Thyroid gland (tissue), 4 donors: Measurements from ENCODE around the gene NDUFV1. TPM values are rescaled to one million over a fixed set of nuclear protein-coding genes. Genes with fewer than 3 reads are reported as not detected.
"Not testable (repeated sequence)": the region's sequence is repeated elsewhere in the genome, so short reads cannot be mapped to it uniquely, and the experiment has no call there.

Experiments
- DNase-seq, 2 donors: peaks; one replicate each; pipeline ENCODE4 v3.0.0-alpha.2; 2019
- H3K27ac ChIP-seq, 3 donors: fragments of 200-600 bp; sonication (generic); 1 replicate in 2 of 3; 2 replicates in 1 of 3; pipeline ENCODE4 v1.5.1; 2016 to 2019; ENCODE audit warnings: mild to moderate bottlenecking in 1 of 3, moderate library complexity in 1 of 3
- H3K27me3 ChIP-seq: fragments of 200-600 bp; sonication (generic); one replicate; pipeline ENCODE4 v1.5.1; 2019
- H3K36me3 ChIP-seq, 2 donors: fragments of 200-600 bp; sonication (generic); one replicate each; pipeline ENCODE4 v1.5.1; 2016 to 2019
- H3K4me1 ChIP-seq, 2 donors: fragments of 200-600 bp; sonication (generic); one replicate each; pipeline ENCODE4 v1.5.1; 2017 to 2019
- H3K4me3 ChIP-seq, 3 donors: fragments of 200-600 bp; sonication (generic); replicated peaks in 1 of 3; 1 replicate in 2 of 3; 2 replicates in 1 of 3; pipeline ENCODE4 v1.5.1; 2016; ENCODE audit warnings: mild to moderate bottlenecking in 1 of 3
- H3K9me3 ChIP-seq: fragments of 200-600 bp; sonication (generic); one replicate; pipeline ENCODE4 v1.5.1; 2017
- POLR2A ChIP-seq, 2 donors: fragments of 450-650 bp; IDR thresholded peaks; one replicate each; pipeline ENCODE4 v1.6.1; 2017; ENCODE audit warnings: antibody characterized with exemption in 2 of 2, mild to moderate bottlenecking in 2 of 2, moderate library complexity in 1 of 2
- WGBS, 2 donors: methylation state at CpG; one replicate each; pipeline ENCODE4 v1.1.5; 2017; 5-methylcytosine and 5-hydroxymethylcytosine counted together
- intact Hi-C: fragments of 100-400 bp; cut with DNase I; formaldehyde crosslinking; loops from one replicate; pipeline ENCODE4 v1.15.1; 2023
- total RNA-seq, 4 donors: library from RNA; depleted of rRNA; stranded (reverse); fragments of >200 nt; gene quantifications; one replicate each; pipeline ENCODE4 v1.2.3, GENCODE V29; 2016
- TF ChIP-seq, protein P1 (sequence below), 6 experiments: fragments of 200-600 bp in 3 of 6; fragments of 450-650 bp in 3 of 6; sonication (generic) in 3 of 6; IDR thresholded peaks; one replicate each; pipeline ENCODE4 v1.5.1; 2016 to 2019; ENCODE audit warnings: antibody characterized with exemption in 6 of 6, mild to moderate bottlenecking in 2 of 6, inconsistent platforms in 1 of 6, moderate library complexity in 1 of 6

The NDUFV1 gene
- 100 to 1,000 TPM; 323 to 401 (median 356) TPM for total RNA-seq

GRCh38 chr11:67606492-67607295 is at the start of gene NDUFV1:
Gene NDUFV1, plus strand, starts transcription at chr11:67606936. Its CDS starts 69 bp downstream, at chr11:67607005.
- DNase-seq: peak; percentile 98 to 99
- peak within 1 kb of the TSS; percentile 45 to 88 (median 74) for H3K27ac ChIP-seq
- WGBS, 2 donors: 0 to 2% methylated on average over 16 to 30 of the region's 69 CpGs
- H3K27me3 ChIP-seq: no peaks in the 10 kb centered on the region
- peaks cover 11 to 23% of the 10 kb centered on the region in 2 donors for H3K36me3 ChIP-seq
- intact Hi-C loops: no loop called here
- H3K9me3 ChIP-seq: no peaks in the 10 kb centered on the region
- peaks cover 13 to 17% of the 10 kb centered on the region in 2 donors for H3K4me1 ChIP-seq
- H3K4me3 ChIP-seq: peak within 1 kb of the TSS; percentile 69 to 86 (median 71)
- TF ChIP-seq, protein P1, sequence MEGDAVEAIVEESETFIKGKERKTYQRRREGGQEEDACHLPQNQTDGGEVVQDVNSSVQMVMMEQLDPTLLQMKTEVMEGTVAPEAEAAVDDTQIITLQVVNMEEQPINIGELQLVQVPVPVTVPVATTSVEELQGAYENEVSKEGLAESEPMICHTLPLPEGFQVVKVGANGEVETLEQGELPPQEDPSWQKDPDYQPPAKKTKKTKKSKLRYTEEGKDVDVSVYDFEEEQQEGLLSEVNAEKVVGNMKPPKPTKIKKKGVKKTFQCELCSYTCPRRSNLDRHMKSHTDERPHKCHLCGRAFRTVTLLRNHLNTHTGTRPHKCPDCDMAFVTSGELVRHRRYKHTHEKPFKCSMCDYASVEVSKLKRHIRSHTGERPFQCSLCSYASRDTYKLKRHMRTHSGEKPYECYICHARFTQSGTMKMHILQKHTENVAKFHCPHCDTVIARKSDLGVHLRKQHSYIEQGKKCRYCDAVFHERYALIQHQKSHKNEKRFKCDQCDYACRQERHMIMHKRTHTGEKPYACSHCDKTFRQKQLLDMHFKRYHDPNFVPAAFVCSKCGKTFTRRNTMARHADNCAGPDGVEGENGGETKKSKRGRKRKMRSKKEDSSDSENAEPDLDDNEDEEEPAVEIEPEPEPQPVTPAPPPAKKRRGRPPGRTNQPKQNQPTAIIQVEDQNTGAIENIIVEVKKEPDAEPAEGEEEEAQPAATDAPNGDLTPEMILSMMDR (IDR thresholded peaks at IDR 0.05): peak; percentile 40 to 87 (median 66)
- TF ChIP-seq POLR2A (IDR thresholded peaks at IDR 0.05): peak in 1 of 2 donors; percentile 73

GRCh38 chr11:67558084-67558772 is 48.5 kb upstream of the NDUFV1 start:
- no peaks in the 10 kb centered on the region for H3K27me3 ChIP-seq

GRCh38 chr11:67561971-67562619 is 44.6 kb upstream of the NDUFV1 start:
- Histone ChIP-seq H3K27ac (peak overlapping the region; percentile 95 to 97 (median 97)), H3K4me3 (peak overlapping the region in 1 of 3 donors; percentile 7), H3K27me3 (no peaks in the 10 kb centered on the region), H3K4me1 (peaks cover 58 to 62% of the 10 kb centered on the region in 2 donors), H3K9me3 (no peaks in the 10 kb centered on the region), H3K36me3 (no peaks in the 10 kb centered on the region)
- DNase-seq: peak; percentile 80 to 81
- TF ChIP-seq, protein P1 (IDR thresholded peaks at IDR 0.05): peak in 1 of 6 experiments; percentile 6
- TF ChIP-seq POLR2A (IDR thresholded peaks at IDR 0.05): peak in 1 of 2 donors; percentile 44
- 32 to 41% methylated on average over 10 of the region's 10 CpGs for WGBS, 2 donors
- intact Hi-C loops: no loop called here

More at GRCh38 chr11:67558084-67558772, 48.5 kb upstream of the NDUFV1 start:
- intact Hi-C loops: no loop called here
- peak; percentile 92 to 94 for DNase-seq
- Histone ChIP-seq H3K36me3 (no peaks in the 10 kb centered on the region), H3K4me3 (no peak overlapping the region), H3K4me1 (peaks cover 54 to 57% of the 10 kb centered on the region in 2 donors), H3K27ac (peak overlapping the region; percentile 86 to 97 (median 95)), H3K9me3 (no peaks in the 10 kb centered on the region)
- WGBS, 2 donors: 19 to 22% methylated on average over 14 to 19 of the region's 19 CpGs
- TF ChIP-seq, protein P1 (IDR thresholded peaks at IDR 0.05): no peak
- TF ChIP-seq POLR2A (IDR thresholded peaks at IDR 0.05): peak in 1 of 2 donors; percentile 75

GRCh38 chr11:67562963-67563704 is 43.6 kb upstream of the NDUFV1 start:
- Histone ChIP-seq H3K4me3 (no peak overlapping the region), H3K4me1 (peaks cover 56 to 57% of the 10 kb centered on the region in 2 donors), H3K27me3 (no peaks in the 10 kb centered on the region), H3K27ac (peak overlapping the region; percentile 89 to 97 (median 97)), H3K36me3 (no peaks in the 10 kb centered on the region), H3K9me3 (no peaks in the 10 kb centered on the region)
- no peak for DNase-seq
- intact Hi-C loops: no loop called here
- 61 to 69% methylated on average over 10 of the region's 10 CpGs for WGBS, 2 donors
- no peak for TF ChIP-seq POLR2A (IDR thresholded peaks at IDR 0.05)
- TF ChIP-seq, protein P1 (IDR thresholded peaks at IDR 0.05): no peak

DNA sequence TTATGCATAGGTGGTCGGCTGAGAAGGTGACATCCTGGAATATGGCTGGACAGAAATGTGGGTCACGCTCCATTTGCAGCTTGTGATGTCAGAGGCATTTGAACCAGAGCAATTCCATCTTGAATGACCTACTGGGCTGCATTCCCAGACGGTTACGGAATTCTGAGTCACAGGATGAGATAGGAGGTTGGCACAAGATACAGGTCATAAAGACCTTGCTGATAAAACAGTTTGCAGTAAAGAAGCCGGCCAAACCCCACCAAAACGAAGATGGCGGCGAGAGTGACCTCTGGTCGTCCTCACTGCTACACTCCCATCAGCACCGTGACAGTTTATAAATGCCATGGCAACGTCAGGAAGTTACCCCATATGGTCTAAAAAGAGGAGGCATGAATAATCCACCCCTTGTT is 43.0 kb upstream of the NDUFV1 start:
- Histone ChIP-seq H3K4me1 (peaks cover 51 to 52% of the 10 kb centered on the region in 2 donors), H3K27ac (peak overlapping the region; percentile 89 to 97 (median 97))
- intact Hi-C loops, H3K4me3 ChIP-seq, H3K9me3 ChIP-seq, H3K36me3 ChIP-seq, H3K27me3 ChIP-seq: not testable (repeated sequence)
- DNase-seq: peak; percentile 71 to 74
- 61 to 65% methylated on average over 11 of the region's 11 CpGs for WGBS, 2 donors
